Stimulated activated CD8-positive, alpha-beta memory T cell treated with anti-CD3 and anti-CD28 coated beads, Interleukin-7, amount 100 ng/mL, for 24 hours (primary cell): Measurements from ENCODE around the gene IL4I1.
"Not testable (repeated sequence)": the region's sequence is repeated elsewhere in the genome, so short reads cannot be mapped to it uniquely, and the experiment has no call there.

Experiments used
- DNase-seq: peaks from one replicate; pipeline ENCODE4 v3.0.0-alpha.2; 2020; ENCODE audit warnings: low read depth

Gene IL4I1, protein sequence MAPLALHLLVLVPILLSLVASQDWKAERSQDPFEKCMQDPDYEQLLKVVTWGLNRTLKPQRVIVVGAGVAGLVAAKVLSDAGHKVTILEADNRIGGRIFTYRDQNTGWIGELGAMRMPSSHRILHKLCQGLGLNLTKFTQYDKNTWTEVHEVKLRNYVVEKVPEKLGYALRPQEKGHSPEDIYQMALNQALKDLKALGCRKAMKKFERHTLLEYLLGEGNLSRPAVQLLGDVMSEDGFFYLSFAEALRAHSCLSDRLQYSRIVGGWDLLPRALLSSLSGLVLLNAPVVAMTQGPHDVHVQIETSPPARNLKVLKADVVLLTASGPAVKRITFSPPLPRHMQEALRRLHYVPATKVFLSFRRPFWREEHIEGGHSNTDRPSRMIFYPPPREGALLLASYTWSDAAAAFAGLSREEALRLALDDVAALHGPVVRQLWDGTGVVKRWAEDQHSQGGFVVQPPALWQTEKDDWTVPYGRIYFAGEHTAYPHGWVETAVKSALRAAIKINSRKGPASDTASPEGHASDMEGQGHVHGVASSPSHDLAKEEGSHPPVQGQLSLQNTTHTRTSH

DNA sequence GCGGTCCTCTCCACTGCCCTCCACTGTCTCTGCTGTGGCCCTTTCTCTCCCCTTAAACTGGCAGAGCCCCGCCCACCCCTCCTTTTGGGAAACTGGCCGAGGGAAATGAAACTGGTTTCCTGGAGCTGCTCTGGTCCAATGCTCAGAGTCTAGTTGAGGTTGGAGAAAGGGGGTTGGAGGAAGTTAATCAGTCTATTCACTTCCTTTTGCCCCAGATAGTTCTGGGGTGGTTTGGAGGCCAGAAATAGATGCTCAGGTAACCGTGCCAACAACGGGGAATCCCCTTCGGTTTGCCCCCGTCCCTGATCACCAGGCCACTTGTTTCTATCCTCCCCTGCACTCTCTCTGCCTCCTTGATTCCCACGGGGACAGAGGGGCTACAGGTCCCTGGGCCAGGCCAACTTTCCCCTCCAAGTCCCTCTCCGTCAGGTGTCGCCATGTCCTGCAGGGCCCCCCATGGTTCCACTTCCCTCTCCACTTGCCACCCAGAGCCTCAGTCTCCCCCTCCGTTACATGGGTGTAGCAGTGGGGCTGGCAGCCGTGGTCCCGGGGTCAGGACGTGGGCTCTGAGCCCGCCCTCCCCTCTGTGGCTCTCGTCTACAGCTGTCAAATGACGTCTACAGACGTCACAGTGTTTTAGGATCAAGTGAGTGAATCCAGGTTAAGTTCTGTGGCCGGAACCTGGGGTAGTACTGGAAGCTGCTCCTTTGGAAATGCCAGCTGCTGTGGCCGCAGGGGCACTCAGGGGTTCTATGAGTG, at the start of gene IL4I1:
Gene IL4I1, minus strand, starts transcription at position 25 of the 759 bp plus-strand sequence. CDS start 727 bp downstream, outside the sequence.
- peak; percentile 33 for DNase-seq

- DNase-seq, result no peak
Measured at GRCh38 chr19:49946415-49946814, 49.7 kb upstream of the IL4I1 start.

DNA sequence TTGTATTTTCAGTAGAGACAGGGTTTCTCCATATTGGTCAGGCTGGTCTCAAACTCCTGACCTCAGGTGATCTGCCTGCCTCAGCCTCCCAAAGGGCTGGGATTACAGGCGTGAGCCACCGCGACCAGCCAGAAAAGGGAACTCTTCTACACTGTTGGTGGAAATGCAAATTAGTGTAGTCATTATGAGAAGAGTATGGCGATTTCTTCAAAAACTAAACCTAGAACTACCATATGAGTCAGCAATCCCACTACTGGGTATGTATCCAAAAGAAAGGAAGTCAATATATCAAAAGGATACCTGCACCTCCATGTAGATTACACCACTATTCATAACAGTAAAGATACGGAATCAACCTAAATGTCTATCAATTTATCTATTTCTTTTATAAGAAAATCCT, 47.9 kb upstream of the IL4I1 start:
- DNase-seq, result not testable (repeated sequence)

DNA sequence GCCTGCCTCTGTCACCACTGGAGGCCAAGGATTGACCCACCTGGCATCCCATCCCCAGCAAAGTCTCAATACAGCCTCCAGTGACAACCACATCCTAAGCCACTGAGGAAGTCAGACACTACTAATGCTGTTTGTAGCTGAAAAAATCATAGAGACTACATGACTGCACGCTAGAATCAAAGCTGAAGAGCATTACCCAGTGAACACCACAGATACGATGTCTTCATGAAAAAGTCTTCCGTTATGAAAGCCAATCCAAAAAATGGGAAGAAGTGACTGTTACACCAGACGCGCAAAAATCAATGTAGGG, 43.8 kb upstream of the IL4I1 start:
- DNase-seq, result no peak

- no peak for DNase-seq
Measured at GRCh38 chr19:49939721-49940481, 43.2 kb upstream of the IL4I1 start.

DNA sequence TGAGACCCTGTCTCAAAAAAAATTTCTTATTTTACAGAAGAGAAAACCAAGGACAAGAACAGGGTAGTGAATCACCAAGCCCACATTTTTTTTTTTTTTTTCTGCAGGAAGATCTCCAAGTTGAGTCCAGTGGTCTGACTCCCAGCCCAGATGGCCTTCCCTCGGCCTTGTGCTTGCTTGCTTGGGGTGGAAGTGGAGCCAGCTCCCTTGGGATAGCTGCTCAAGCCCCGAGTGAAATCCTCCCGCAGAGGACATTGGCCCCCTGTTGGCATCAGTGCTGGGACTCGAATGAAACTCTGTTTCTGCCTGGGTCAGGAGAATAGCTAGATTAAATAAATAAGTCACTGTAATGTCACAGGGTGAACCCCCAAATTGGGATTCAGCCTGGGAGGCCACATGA, 42.0 kb upstream of the IL4I1 start:
- DNase-seq, result no peak

DNA sequence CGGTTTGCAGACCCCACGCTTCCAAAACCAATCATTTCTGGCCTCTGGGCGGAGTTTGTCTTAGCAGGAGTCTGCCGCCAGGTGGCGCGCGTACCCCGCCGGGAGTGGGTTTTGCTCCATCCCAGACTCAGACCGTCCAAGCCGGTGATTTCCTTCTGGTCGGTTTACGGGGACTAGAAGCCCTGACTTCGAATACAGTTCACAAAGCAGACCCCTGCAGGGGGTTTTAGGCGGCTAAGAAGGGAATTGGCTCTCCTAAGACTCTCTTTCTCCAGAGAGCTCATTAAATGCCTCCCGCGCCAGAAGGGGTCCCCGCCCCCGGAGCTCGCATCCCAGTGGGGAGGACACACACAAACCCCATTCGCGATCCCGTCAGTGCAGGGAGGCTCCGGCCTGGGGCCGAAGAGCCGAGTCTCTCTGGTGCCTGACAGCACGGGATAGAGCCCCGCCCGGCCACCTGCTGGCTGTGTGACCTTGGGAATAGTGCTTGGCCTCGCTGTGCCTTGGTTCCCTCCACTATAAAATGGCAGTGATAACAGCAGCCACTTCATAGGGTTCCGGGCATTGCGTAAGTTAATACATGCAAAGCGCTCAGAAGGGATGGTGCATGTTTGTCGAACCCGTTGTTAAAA, 41.2 kb upstream of the IL4I1 start:
- peak; percentile 65 for DNase-seq

GRCh38 chr19:49936549-49936948, 39.9 kb upstream of the IL4I1 start:
- DNase-seq, result no peak

DNA sequence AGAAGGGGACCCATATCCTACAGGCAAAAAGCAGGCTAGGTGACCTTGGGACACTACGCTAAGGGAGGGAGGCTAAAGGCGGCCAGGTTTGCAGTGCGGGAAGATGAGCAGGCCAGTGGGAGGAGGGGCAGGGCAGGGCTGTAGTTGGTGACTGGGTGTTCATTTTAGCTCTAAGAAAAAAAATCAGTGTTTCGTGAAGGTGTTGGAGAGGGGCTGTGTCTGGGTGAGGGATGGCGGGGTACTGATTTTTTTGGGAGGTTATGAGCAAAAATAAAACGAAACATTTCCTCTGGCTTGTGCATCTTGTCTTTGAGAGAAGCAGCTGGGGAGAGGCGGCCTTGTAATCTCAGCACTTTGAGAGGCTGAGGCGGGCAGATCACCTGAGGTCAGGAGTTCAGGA, 37.0 kb upstream of the IL4I1 start:
- no peak for DNase-seq

DNA sequence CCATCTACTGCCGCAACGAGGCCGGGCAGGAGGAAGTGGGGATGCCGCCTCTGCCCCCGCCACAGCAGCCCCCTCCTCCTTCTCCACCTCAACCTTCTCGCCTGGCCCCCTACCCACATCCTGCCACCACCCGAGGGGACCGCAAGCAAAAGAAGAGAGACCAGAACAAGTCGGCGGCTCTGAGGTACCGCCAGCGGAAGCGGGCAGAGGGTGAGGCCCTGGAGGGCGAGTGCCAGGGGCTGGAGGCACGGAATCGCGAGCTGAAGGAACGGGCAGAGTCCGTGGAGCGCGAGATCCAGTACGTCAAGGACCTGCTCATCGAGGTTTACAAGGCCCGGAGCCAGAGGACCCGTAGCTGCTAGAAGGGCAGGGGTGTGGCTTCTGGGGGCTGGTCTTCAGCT, 36.0 kb upstream of the IL4I1 start:
- DNase-seq, result no peak

DNA sequence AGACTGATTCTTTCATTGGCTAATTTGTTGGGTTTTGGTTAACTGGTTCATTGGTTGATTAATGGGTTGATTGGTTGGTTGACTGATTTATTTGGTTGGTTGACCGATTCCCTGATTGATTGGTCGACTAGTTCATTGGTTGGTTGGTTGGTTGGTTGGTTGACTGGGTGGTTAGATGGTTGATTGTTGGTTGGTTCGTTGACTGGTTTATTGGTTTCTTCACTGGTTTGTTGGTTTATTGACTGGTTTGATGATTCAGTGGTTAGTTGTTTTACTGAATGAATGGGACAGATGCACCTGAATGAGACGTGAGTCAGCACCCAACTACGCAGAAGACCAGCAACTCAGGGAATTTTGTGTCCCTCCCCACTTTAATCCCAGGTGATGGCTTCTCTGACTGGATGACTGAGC, 35.4 kb upstream of the IL4I1 start:
- DNase-seq, result no peak

- no peak for DNase-seq
Measured at GRCh38 chr19:49931293-49932040, 34.8 kb upstream of the IL4I1 start.

GRCh38 chr19:49930483-49931011, 33.9 kb upstream of the IL4I1 start:
- DNase-seq, result no peak

GRCh38 chr19:49929611-49930482, 33.2 kb upstream of the IL4I1 start:
- DNase-seq, result peak; percentile 83

DNA sequence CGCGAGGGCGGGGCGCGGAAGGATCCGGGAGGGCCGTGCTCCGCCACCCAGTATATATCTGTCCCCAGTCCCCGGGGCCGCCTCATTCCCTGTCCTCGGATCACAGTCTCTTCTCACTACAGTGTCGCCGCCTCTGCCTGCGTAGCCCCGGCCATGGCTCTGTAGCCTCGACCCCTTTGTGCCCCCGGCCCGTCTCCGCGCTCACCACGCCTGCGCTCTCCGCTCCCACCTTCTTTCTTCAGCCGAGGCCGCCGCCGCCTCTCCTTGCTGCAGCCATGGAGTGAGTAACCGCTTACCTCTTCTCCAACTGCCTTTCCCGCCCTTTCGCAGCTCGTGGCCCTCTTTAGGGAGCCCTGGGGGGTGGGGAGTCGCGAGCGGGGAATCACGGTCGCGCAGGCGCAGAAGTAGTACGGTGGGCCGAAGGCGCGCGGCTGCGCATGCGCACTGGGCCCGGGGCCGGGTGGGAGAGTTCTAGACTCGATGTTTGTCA, 32.5 kb upstream of the IL4I1 start, which contains the start of the genes ATF5 and NUP62:
Gene ATF5, plus strand, starts transcription at position 85 of the 490 bp plus-strand sequence. CDS start 1,646 bp downstream, outside the sequence.
Gene NUP62, minus strand, starts transcription at position 384 of the 490 bp plus-strand sequence. CDS start 19,697 bp downstream, outside the sequence.
- peak; percentile 89 for DNase-seq

DNA sequence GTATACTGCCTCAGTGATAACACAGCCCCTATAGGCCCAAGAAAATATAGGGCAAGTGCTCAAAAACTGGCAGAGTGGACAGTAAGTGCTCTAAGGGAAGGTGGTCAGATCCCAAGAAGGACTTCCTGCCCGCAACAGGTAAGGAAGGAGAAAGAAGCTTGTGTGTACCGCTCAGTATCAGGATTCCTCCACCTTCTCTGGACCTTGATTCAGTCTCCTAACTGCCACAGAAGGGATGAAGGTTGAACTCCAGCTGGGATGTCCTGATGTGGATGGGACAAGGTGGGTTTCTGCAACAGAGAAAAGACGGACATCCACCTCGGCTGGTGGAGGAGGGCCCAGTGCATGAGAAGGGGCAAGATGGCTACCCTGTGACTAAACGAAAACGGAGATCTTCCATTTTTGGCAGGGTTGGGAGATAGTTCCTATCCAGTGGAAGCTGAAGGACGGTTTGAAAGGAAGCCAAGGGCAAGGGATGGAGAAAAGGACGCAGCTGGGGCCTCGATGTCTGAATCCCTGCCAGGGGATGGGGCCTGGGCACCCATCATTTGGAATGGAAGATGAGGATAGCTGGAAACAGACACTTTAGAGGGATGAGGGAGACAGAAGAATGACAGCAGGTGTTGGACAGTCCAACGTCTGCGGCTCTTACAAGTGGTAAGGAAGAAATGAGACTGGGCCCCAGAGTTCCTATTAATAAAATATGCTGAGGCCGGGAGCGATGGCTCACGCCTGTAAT, 31.0 kb upstream of the IL4I1 start:
- no peak for DNase-seq

- DNase-seq, result no peak
Measured at GRCh38 chr19:49926515-49926914, 29.8 kb upstream of the IL4I1 start.

DNA sequence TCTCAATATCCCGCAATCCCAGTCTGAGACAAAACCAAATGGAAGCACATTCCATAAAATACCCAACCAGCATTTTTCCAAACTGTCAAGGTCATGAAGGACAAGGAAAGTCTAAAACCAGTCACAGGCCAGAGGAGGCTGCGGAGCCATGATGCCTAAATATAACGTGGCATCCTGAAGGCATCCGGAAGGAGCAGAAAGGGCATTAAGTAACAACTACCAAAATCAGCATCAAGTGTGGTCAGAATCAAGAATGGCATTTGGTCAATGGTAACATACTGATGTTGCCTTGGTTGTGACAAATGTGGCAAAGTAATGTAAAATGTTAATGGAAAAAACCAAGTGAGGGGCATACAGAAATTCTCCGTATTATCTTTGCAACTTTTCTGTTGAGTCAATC, 28.8 kb upstream of the IL4I1 start:
- DNase-seq, result no peak

DNA sequence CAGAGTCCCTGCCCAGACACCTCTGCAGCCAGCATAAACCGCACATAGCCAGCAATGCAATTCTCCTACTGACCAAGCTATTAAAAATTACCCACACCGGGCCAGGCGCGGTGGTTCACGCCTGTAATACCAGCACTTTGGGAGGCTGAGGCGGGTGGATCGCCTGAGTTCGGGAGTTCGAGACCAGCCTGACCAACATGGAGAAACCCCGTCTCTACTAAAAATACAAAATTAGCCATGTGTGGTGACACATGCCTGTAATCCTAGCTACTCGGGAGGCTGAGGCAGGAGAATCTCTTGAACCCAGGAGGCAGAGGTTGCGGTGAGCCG, 28.2 kb upstream of the IL4I1 start:
- not testable (repeated sequence) for DNase-seq
